Measurements from ENCODE around the gene OCLN.

DNA sequence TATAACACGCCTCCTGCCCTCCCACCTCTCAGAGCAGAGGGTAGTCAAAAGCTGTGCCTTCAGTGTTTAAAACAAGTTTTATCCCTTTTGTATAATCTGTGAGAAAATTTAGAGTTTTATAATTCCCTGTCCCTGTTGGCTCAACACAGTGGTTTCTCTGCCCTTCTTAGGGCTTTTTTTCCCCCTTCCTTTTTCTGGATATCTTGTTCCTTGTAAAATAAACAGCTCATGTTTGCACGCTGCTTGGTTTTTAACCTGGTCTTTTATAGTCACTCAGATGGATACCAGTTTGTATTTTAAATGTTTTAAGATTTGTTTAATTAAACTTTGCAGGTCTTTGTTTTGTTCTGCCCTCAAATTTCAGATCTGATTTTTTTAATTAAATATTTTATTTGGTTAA lies 26.7 kb downstream of the OCLN start:
- TF ChIP-seq POLR2AphosphoS5 (IDR thresholded peaks at IDR 0.05) (no peak), CTCF (IDR thresholded peaks at IDR 0.05) (no peak), EP300 (IDR thresholded peaks at IDR 0.05) (no peak), POLR2A (IDR thresholded peaks at IDR 0.05) (no peak)

Measured in gastroesophageal sphincter (tissue), 3 donors.